SK-N-SH treated with all-trans-retinoic acid at 6 μM for 48 hours (cell line): ENCODE results near the gene PSMA3.

ENCODE experiments used
- CSDC2 ChIP-seq: fragments of 250-450 bp; sonication (Bioruptor Pico); IDR thresholded peaks from 2 replicates; pipeline ENCODE4 v1.5.0; 2020; ENCODE audit warnings: mild to moderate bottlenecking, moderate library complexity
- PATZ1 ChIP-seq: fragments of 250-450 bp; sonication (Bioruptor Pico); IDR thresholded peaks from 2 replicates; pipeline ENCODE4 v1.8.0; 2020; ENCODE audit warnings: mild to moderate bottlenecking, moderate library complexity, borderline replicate concordance
- RARB ChIP-seq: fragments of 250-450 bp; sonication (Bioruptor Pico); IDR thresholded peaks from 2 replicates; pipeline ENCODE4 v1.8.0; 2021; ENCODE audit warnings: mild to moderate bottlenecking, moderate library complexity
- ZFP3 ChIP-seq: fragments of 250-450 bp; sonication (Bioruptor Pico); IDR thresholded peaks from 2 replicates; pipeline ENCODE4 v1.5.0; 2020; ENCODE audit warnings: mild to moderate bottlenecking, moderate library complexity

- TF ChIP-seq RARB (CRISPR knock-in tag): no peak
- no peak for TF ChIP-seq ZFP3
- TF ChIP-seq CSDC2 (CRISPR knock-in tag): no peak
- TF ChIP-seq PATZ1 (CRISPR knock-in tag): no peak
Measured at GRCh38 chr14:58291646-58292045, 47.0 kb downstream of the PSMA3 start.
